Uterus (tissue), 2 donors: ENCODE results near the gene RRP8.

ENCODE experiments used
- POLR2A ChIP-seq, 2 donors: fragments of 450-650 bp; IDR thresholded peaks; one replicate each; pipeline ENCODE4 v1.6.1; 2016; ENCODE audit warnings: antibody characterized with exemption in 2 of 2, mild to moderate bottlenecking in 1 of 2, moderate library complexity in 1 of 2
- TF ChIP-seq, protein P1 (sequence below), 4 experiments: fragments of 200-600 bp in 2 of 4; fragments of 450-650 bp in 2 of 4; sonication (generic) in 2 of 4; IDR thresholded peaks; one replicate each; pipeline ENCODE4 v1.5.1; 2016 to 2019; ENCODE audit warnings: antibody characterized with exemption in 4 of 4, mild to moderate bottlenecking in 2 of 4, moderate library complexity in 1 of 4

DNA sequence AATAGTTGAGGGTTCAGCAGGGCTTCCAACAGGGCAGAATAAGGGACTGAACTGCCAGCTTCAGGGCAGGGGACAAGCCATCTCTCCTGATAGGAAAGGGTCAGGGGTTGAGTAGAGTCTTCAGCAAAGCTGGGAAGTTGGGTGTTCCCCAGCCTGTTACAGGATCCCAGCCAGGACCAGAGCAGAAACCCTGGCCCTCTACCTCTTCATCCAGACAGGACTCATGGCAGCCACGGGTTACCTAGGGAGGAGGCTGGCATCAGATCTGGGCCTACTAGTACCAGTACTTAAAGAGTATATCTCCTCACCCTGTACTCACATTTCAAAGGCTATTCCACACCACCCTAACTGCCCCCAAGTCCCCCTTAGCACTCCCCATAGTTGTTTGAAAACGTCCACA, 11.0 kb upstream of the RRP8 start:
- no peak for TF ChIP-seq POLR2A (IDR thresholded peaks at IDR 0.05)
- TF ChIP-seq, protein P1, sequence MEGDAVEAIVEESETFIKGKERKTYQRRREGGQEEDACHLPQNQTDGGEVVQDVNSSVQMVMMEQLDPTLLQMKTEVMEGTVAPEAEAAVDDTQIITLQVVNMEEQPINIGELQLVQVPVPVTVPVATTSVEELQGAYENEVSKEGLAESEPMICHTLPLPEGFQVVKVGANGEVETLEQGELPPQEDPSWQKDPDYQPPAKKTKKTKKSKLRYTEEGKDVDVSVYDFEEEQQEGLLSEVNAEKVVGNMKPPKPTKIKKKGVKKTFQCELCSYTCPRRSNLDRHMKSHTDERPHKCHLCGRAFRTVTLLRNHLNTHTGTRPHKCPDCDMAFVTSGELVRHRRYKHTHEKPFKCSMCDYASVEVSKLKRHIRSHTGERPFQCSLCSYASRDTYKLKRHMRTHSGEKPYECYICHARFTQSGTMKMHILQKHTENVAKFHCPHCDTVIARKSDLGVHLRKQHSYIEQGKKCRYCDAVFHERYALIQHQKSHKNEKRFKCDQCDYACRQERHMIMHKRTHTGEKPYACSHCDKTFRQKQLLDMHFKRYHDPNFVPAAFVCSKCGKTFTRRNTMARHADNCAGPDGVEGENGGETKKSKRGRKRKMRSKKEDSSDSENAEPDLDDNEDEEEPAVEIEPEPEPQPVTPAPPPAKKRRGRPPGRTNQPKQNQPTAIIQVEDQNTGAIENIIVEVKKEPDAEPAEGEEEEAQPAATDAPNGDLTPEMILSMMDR (IDR thresholded peaks at IDR 0.05) = no peak
